ENCODE measurements around the gene WDR7.

DNA sequence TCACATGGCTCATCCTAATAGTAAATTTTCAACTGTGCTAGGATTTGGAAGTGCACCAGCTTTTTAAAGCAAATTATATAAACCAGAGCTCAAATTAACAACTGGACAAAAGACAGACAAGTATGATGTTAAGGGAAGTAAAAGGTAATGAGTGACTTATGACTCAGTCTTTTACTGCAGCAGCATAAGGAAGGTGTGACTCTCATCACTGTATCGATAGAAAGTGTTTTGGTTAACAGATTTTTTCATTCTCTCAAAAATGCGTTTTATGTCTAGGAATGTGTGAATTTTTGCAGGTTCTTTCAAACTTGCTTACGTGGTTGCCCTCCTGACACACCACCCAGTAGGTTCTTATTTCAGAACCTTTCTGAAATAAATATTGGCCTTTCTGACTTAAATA lies 251.5 kb downstream of the WDR7 start:
- TF ChIP-seq CREB1 (CRISPR knock-in tag; IDR thresholded peaks at IDR 0.05; ENCODE audit: low read depth) (no peak), EZH2 (IDR thresholded peaks at IDR 0.05; ENCODE audit: low read depth, unreplicated experiment) (no peak), POLR2AphosphoS5 (IDR thresholded peaks at IDR 0.05; ENCODE audit: low read depth) (no peak)
- TF ChIP-seq, protein P1, sequence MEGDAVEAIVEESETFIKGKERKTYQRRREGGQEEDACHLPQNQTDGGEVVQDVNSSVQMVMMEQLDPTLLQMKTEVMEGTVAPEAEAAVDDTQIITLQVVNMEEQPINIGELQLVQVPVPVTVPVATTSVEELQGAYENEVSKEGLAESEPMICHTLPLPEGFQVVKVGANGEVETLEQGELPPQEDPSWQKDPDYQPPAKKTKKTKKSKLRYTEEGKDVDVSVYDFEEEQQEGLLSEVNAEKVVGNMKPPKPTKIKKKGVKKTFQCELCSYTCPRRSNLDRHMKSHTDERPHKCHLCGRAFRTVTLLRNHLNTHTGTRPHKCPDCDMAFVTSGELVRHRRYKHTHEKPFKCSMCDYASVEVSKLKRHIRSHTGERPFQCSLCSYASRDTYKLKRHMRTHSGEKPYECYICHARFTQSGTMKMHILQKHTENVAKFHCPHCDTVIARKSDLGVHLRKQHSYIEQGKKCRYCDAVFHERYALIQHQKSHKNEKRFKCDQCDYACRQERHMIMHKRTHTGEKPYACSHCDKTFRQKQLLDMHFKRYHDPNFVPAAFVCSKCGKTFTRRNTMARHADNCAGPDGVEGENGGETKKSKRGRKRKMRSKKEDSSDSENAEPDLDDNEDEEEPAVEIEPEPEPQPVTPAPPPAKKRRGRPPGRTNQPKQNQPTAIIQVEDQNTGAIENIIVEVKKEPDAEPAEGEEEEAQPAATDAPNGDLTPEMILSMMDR (conservative IDR thresholded peaks at IDR 0.05; ENCODE audit: low read depth in 2 of 2): no peak
